ENCODE data around the gene EME2. TPM values are rescaled to one million over a fixed set of nuclear protein-coding genes. Genes with fewer than 3 reads are reported as not detected.

Gene EME2
- total and polyA plus RNA-seq, 4 donors = 1.4 to 9.0 (median 3.0) TPM

DNA sequence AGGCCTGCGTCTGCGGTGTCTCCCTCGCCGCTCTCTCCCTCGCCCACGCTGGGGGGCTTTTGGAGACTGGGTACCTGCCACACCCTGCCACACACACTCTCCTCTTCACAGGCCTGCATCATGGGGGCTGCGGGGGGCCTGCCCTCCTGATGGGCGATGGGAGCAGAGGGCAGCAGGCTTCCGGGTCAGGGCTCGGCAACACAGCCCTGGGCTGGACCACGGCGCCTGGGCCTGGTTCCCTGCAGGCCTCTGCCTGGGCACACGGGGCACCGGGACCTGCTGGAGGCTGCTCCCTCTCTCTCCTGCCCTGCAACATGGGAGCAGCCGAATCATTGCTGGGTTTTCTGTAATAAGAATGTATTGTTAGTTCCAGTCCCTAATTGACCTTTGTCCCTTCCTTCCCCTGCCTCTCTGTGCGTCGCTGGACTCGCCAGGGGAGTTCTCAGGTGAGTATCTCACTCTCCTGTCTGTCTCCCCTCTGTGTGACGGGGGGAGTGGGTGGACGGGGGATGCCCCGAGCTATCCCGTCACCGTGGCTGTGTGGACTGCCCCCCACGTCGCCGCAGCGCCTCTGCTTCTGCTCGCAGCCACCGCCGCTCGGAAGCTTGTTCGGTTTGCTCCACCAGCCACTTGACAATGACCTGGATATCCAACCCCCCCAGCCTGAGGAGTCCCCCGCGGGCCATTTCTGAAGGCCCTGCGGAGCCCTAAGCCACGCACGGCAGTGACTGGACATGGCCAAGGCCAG is 14.7 kb upstream of the EME2 start:
- Histone ChIP-seq H3K4me3 (ENCODE audit: low read depth in 1 of 3, low read length in 3 of 3) (no peak overlapping the region), H3K36me3 (ENCODE audit: control insufficient read depth in 4 of 4, insufficient read depth in 3 of 4, low read depth in 1 of 4, low read length in 3 of 4) (peaks cover 5 to 39% (median 11%) of the 10 kb centered on the region in 4 donors), H3K27me3 (ENCODE audit: control insufficient read depth in 4 of 4, insufficient read depth in 4 of 4, low read length in 3 of 4) (no peaks in the 10 kb centered on the region), H3K9me3 (ENCODE audit: control insufficient read depth in 4 of 4, low read length in 3 of 4) (no peaks in the 10 kb centered on the region), H3K4me1 (ENCODE audit: control insufficient read depth in 4 of 4, insufficient read depth in 4 of 4, low read length in 3 of 4) (no peaks in the 10 kb centered on the region), H3K9ac (ENCODE audit: low read depth in 1 of 2, low read length in 2 of 2) (no peak overlapping the region), H3K27ac (ENCODE audit: low read depth in 1 of 2, low read length in 2 of 2) (no peak overlapping the region)
- TF ChIP-seq JUND (IDR thresholded peaks at IDR 0.05) (no peak), RAD21 (IDR thresholded peaks at IDR 0.05) (no peak), SP1 (IDR thresholded peaks at IDR 0.05) (no peak), TAF1 (conservative IDR thresholded peaks at IDR 0.05) (no peak), GABPA (IDR thresholded peaks at IDR 0.05 in 1 of 2, conservative IDR thresholded peaks at IDR 0.05 in 1 of 2) (no peak), HNF4G (IDR thresholded peaks at IDR 0.05) (no peak), EGR1 (IDR thresholded peaks at IDR 0.05; ENCODE audit: low read depth in 2 of 2) (no peak), NR2F2 (IDR thresholded peaks at IDR 0.05) (no peak), HNF4A (conservative IDR thresholded peaks at IDR 0.05) (no peak), FOXA1 (IDR thresholded peaks at IDR 0.05) (no peak), FOXA2 (IDR thresholded peaks at IDR 0.05) (no peak)
- TF ChIP-seq, protein P1, sequence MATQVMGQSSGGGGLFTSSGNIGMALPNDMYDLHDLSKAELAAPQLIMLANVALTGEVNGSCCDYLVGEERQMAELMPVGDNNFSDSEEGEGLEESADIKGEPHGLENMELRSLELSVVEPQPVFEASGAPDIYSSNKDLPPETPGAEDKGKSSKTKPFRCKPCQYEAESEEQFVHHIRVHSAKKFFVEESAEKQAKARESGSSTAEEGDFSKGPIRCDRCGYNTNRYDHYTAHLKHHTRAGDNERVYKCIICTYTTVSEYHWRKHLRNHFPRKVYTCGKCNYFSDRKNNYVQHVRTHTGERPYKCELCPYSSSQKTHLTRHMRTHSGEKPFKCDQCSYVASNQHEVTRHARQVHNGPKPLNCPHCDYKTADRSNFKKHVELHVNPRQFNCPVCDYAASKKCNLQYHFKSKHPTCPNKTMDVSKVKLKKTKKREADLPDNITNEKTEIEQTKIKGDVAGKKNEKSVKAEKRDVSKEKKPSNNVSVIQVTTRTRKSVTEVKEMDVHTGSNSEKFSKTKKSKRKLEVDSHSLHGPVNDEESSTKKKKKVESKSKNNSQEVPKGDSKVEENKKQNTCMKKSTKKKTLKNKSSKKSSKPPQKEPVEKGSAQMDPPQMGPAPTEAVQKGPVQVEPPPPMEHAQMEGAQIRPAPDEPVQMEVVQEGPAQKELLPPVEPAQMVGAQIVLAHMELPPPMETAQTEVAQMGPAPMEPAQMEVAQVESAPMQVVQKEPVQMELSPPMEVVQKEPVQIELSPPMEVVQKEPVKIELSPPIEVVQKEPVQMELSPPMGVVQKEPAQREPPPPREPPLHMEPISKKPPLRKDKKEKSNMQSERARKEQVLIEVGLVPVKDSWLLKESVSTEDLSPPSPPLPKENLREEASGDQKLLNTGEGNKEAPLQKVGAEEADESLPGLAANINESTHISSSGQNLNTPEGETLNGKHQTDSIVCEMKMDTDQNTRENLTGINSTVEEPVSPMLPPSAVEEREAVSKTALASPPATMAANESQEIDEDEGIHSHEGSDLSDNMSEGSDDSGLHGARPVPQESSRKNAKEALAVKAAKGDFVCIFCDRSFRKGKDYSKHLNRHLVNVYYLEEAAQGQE (IDR thresholded peaks at IDR 0.05) = no peak
- TF ChIP-seq, protein P2, sequence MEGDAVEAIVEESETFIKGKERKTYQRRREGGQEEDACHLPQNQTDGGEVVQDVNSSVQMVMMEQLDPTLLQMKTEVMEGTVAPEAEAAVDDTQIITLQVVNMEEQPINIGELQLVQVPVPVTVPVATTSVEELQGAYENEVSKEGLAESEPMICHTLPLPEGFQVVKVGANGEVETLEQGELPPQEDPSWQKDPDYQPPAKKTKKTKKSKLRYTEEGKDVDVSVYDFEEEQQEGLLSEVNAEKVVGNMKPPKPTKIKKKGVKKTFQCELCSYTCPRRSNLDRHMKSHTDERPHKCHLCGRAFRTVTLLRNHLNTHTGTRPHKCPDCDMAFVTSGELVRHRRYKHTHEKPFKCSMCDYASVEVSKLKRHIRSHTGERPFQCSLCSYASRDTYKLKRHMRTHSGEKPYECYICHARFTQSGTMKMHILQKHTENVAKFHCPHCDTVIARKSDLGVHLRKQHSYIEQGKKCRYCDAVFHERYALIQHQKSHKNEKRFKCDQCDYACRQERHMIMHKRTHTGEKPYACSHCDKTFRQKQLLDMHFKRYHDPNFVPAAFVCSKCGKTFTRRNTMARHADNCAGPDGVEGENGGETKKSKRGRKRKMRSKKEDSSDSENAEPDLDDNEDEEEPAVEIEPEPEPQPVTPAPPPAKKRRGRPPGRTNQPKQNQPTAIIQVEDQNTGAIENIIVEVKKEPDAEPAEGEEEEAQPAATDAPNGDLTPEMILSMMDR (IDR thresholded peaks at IDR 0.05; ENCODE audit: low read depth, low read length, missing input control) = no peak
- TF ChIP-seq, protein P3, sequence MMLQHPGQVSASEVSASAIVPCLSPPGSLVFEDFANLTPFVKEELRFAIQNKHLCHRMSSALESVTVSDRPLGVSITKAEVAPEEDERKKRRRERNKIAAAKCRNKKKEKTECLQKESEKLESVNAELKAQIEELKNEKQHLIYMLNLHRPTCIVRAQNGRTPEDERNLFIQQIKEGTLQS (IDR thresholded peaks at IDR 0.05) = no peak
- TF ChIP-seq, protein P4, sequence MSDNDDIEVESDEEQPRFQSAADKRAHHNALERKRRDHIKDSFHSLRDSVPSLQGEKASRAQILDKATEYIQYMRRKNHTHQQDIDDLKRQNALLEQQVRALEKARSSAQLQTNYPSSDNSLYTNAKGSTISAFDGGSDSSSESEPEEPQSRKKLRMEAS (IDR thresholded peaks at IDR 0.05) = no peak
- WGBS = 89% methylated on average over 37 of the region's 37 CpGs
- no peak for DNase-seq (ENCODE audit: low spot score)

DNA sequence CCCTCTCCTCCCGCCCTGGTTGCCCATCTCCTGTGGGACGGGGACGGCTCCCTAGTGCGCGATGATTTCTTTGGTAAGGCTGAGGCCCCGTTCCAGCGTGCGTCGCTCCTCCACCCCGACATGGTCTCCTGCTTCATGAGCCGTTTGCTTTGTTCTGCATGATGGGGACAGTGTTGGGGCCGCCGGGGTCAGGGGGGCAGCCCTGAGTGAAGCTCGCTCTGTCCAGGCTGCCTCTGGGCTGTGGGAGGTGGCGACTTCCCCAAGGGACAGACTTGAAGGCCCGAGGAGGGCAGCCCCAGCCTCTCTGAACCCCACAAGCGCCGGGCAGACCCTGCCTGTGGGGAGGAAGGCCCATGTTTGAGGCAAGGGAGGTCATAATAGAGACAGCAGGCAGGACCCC is 13.7 kb upstream of the EME2 start:
- Histone ChIP-seq H3K9me3 (ENCODE audit: control insufficient read depth in 4 of 4, low read length in 3 of 4) (no peaks in the 10 kb centered on the region), H3K27me3 (ENCODE audit: control insufficient read depth in 4 of 4, insufficient read depth in 4 of 4, low read length in 3 of 4) (no peaks in the 10 kb centered on the region), H3K4me1 (ENCODE audit: control insufficient read depth in 4 of 4, insufficient read depth in 4 of 4, low read length in 3 of 4) (no peaks in the 10 kb centered on the region), H3K4me3 (ENCODE audit: low read depth in 1 of 3, low read length in 3 of 3) (no peak overlapping the region), H3K9ac (ENCODE audit: low read depth in 1 of 2, low read length in 2 of 2) (no peak overlapping the region), H3K27ac (ENCODE audit: low read depth in 1 of 2, low read length in 2 of 2) (no peak overlapping the region), H3K36me3 (ENCODE audit: control insufficient read depth in 4 of 4, insufficient read depth in 3 of 4, low read depth in 1 of 4, low read length in 3 of 4) (peaks cover 5 to 41% (median 10%) of the 10 kb centered on the region in 4 donors)
- WGBS = 94% methylated on average over 18 of the region's 18 CpGs
- TF ChIP-seq, protein P2 (IDR thresholded peaks at IDR 0.05; ENCODE audit: low read depth, low read length, missing input control) = no peak
- TF ChIP-seq, protein P1 (IDR thresholded peaks at IDR 0.05) = no peak
- no peak for TF ChIP-seq RAD21 (IDR thresholded peaks at IDR 0.05)
- no peak for TF ChIP-seq EGR1 (IDR thresholded peaks at IDR 0.05; ENCODE audit: low read depth in 2 of 2)
- TF ChIP-seq RXRA (IDR thresholded peaks at IDR 0.05) = no peak
- no peak for TF ChIP-seq FOXA2 (IDR thresholded peaks at IDR 0.05)
- TF ChIP-seq NR2F2 (IDR thresholded peaks at IDR 0.05) = no peak
- TF ChIP-seq, protein P4 (IDR thresholded peaks at IDR 0.05) = no peak
- TF ChIP-seq HNF4A (conservative IDR thresholded peaks at IDR 0.05) = no peak
- no peak for TF ChIP-seq HNF4G (IDR thresholded peaks at IDR 0.05)
- TF ChIP-seq, protein P3 (IDR thresholded peaks at IDR 0.05) = no peak
- TF ChIP-seq GABPA (IDR thresholded peaks at IDR 0.05 in 1 of 2, conservative IDR thresholded peaks at IDR 0.05 in 1 of 2) = no peak
- TF ChIP-seq YY1 (IDR thresholded peaks at IDR 0.05) = no peak
- no peak for TF ChIP-seq JUND (IDR thresholded peaks at IDR 0.05)
- TF ChIP-seq TAF1 (conservative IDR thresholded peaks at IDR 0.05) = no peak
- TF ChIP-seq SP1 (IDR thresholded peaks at IDR 0.05) = no peak
- no peak for DNase-seq (ENCODE audit: low spot score)

Data from liver (tissue), 9 donors.